CD14-positive monocyte (primary cell): Measurements from ENCODE around the gene RHO. TPM values are rescaled to one million over a fixed set of nuclear protein-coding genes. Genes with fewer than 3 reads are reported as not detected.
A peak's percentile ranks its signal among the peaks of the same experiment; 100 is the strongest.

ENCODE experiments used
- DNase-seq, 3 donors: peaks; one replicate each; pipeline ENCODE4 v3.0.0-alpha.2; 2011 to 2022
- H2AFZ ChIP-seq: 2 replicates; pipeline ENCODE4 v1.6.0; 2012; ENCODE audit warnings: mild to moderate bottlenecking, low read depth, low read length, inconsistent platforms; ENCODE audit not compliant: insufficient read depth, poor library complexity, severe bottlenecking
- H3K27ac ChIP-seq, 2 donors: 1 replicate in 1 of 2; 2 replicates in 1 of 2; pipeline ENCODE4 v1.5.1; 2012 to 2013; ENCODE audit warnings: low read length in 2 of 2, control low read depth in 1 of 2, inconsistent platforms in 1 of 2, low read depth in 1 of 2, mild to moderate bottlenecking in 1 of 2
- H3K27me3 ChIP-seq, 2 donors: one replicate each; pipeline versions ENCODE4 v1.6.0 to v1.6.1; 2011 to 2013; ENCODE audit warnings: low read length in 2 of 2; ENCODE audit not compliant: control insufficient read depth in 2 of 2, insufficient read depth in 2 of 2
- H3K36me3 ChIP-seq, 2 donors: replicated peaks in 1 of 2; 1 replicate in 1 of 2; 2 replicates in 1 of 2; pipeline versions ENCODE4 v1.5.1 to v1.6.1; 2012 to 2013; ENCODE audit warnings: low read length in 2 of 2, control low read depth in 1 of 2, inconsistent platforms in 1 of 2, mild to moderate bottlenecking in 1 of 2; ENCODE audit not compliant: insufficient read depth in 2 of 2, control insufficient read depth in 1 of 2
- H3K4me1 ChIP-seq, 2 donors: 1 replicate in 1 of 2; 2 replicates in 1 of 2; pipeline versions ENCODE4 v1.5.1 to v1.6.1; 2012 to 2013; ENCODE audit warnings: low read length in 2 of 2, control low read depth in 1 of 2, inconsistent platforms in 1 of 2, mild to moderate bottlenecking in 1 of 2, moderate library complexity in 1 of 2; ENCODE audit not compliant: insufficient read depth in 2 of 2, control insufficient read depth in 1 of 2
- H3K4me2 ChIP-seq: replicated peaks from 2 replicates; pipeline ENCODE3; 2012; ENCODE audit warnings: low read length, moderate library complexity, mild to moderate bottlenecking; ENCODE audit not compliant: poor library complexity, severe bottlenecking; ENCODE audit errors: extremely low read depth
- H3K4me3 ChIP-seq, 3 experiments: fragments of 200-600 bp in 1 of 3; sonication (generic) in 1 of 3; replicated peaks in 1 of 3; 1 replicate in 2 of 3; 2 replicates in 1 of 3; pipeline ENCODE4 v1.5.1; 2011 to 2013; ENCODE audit warnings: low read length in 3 of 3, mild to moderate bottlenecking in 3 of 3, control low read depth in 2 of 3, low read depth in 2 of 3, inconsistent platforms in 1 of 3, moderate library complexity in 1 of 3
- H3K79me2 ChIP-seq: 2 replicates; pipeline ENCODE4 v1.6.0; 2012; ENCODE audit warnings: mild to moderate bottlenecking, control low read depth, inconsistent platforms, low read length, moderate library complexity; ENCODE audit not compliant: insufficient read depth
- H3K9ac ChIP-seq: 2 replicates; pipeline ENCODE4 v1.6.0; 2017; ENCODE audit warnings: low read length, mild to moderate bottlenecking; ENCODE audit not compliant: insufficient read depth, poor library complexity, severe bottlenecking
- H3K9me3 ChIP-seq, 2 donors: replicated peaks in 1 of 2; 1 replicate in 1 of 2; 2 replicates in 1 of 2; pipeline versions ENCODE4 v1.5.1 to v1.6.1; 2012 to 2013; ENCODE audit warnings: low read length in 2 of 2, control low read depth in 1 of 2; ENCODE audit not compliant: control insufficient read depth in 1 of 2, insufficient read depth in 1 of 2
- H4K20me1 ChIP-seq: 2 replicates; pipeline ENCODE4 v1.6.0; 2012; ENCODE audit warnings: mild to moderate bottlenecking, low read length, control low read depth, moderate library complexity; ENCODE audit not compliant: insufficient read depth
- H3K27ac Mint-ChIP-seq, 7 donors: one replicate each; pipeline ENCODE4 v1.8.0; 2020; ENCODE audit warnings: mild to moderate bottlenecking in 7 of 7, mixed read lengths in 7 of 7, moderate library complexity in 6 of 7, inconsistent platforms in 2 of 7
- H3K27me3 Mint-ChIP-seq, 3 donors: one replicate each; pipeline ENCODE4 v1.8.0; 2021 to 2022; ENCODE audit warnings: low read depth in 3 of 3, mild to moderate bottlenecking in 3 of 3, mixed read lengths in 3 of 3, moderate library complexity in 3 of 3, inconsistent platforms in 1 of 3
- H3K36me3 Mint-ChIP-seq, 2 donors: one replicate each; pipeline ENCODE4 v1.8.0; 2020; ENCODE audit warnings: mixed read lengths in 2 of 2, inconsistent platforms in 1 of 2, mild to moderate bottlenecking in 1 of 2
- H3K4me1 Mint-ChIP-seq: one replicate; pipeline ENCODE4 v1.8.0; 2020; ENCODE audit warnings: mild to moderate bottlenecking, mixed read lengths
- H3K4me3 Mint-ChIP-seq, 2 donors: one replicate each; pipeline ENCODE4 v1.8.0; 2020; ENCODE audit warnings: mild to moderate bottlenecking in 2 of 2, mixed read lengths in 2 of 2, moderate library complexity in 1 of 2
- H3K9me3 Mint-ChIP-seq, 7 donors: one replicate each; pipeline ENCODE4 v1.8.0; 2020 to 2022; ENCODE audit warnings: mixed read lengths in 7 of 7, mild to moderate bottlenecking in 6 of 7, moderate library complexity in 6 of 7, inconsistent platforms in 2 of 7
- WGBS: methylation state at CpG from one replicate; pipeline ENCODE4 v1.1.5; 2013; ENCODE audit warnings: missing lambda C conversion rate; ENCODE audit not compliant: insufficient coverage; 5-methylcytosine and 5-hydroxymethylcytosine counted together
- intact Hi-C, 2 donors: fragments of 100-400 bp; cut with micrococcal nuclease; formaldehyde crosslinking; loops; one replicate each; pipeline versions ENCODE4 v1.15.0 to v1.15.1; 2023
- polyA plus RNA-seq, 3 donors: library from polyadenylated mRNA; depleted of rRNA in 1 of 3; unstranded in 2 of 3; stranded (reverse) in 1 of 3; fragments of 300-500 nt in 2 of 3; fragments of >200 nt in 1 of 3; fragmentation: Illumina TruSeq in 2 of 3; gene quantifications; 1 replicate in 2 of 3; 2 replicates in 1 of 3; pipeline ENCODE4 v1.2.3, GENCODE V29; 2012 to 2021
- TF ChIP-seq, protein P1 (sequence below): fragments of 200-600 bp; IDR thresholded peaks from one replicate; pipeline ENCODE4 v1.8.0; 2022; ENCODE audit warnings: antibody characterized with exemption, mild to moderate bottlenecking

Gene RHO
- polyA plus RNA-seq, 3 donors, result 0.03 TPM; not detected in 2

DNA sequence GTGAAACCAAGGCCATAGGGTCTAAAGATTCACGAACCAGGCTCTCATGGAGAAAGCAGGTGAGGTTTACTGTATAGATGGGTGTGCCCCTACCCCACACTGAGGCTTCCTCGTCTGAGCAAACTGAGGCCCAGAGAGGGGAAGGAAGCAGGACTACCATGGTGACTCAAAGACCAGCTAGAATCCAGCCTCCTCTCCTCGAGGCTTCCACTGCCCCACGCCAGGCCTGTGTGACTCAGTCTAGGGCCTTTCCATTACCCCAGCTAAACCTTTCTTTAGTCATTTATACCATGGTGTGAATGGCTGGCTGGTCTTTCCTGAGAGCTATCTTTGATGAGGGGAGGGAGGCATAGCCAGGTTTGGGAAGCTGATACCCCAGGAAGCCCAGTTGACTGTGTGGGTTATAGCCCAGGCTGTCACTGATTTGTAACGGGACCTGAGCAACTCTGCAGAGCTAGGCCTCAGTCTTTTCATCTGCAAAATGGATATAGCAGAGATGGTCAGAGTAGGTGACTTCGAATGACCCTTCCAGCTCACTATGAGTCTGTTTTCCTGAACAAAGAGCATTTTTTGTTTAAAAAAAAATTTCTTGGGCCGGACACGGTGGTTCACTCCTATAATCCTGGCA lies 3.0 kb upstream of the RHO start:
- Histone ChIP-seq H3K9ac (peak overlapping the region; percentile 82), H3K79me2 (no peaks in the 10 kb centered on the region), H3K27ac (peak overlapping the region; percentile 97 to 98), H3K4me1 (peaks cover 47 to 58% of the 10 kb centered on the region in 2 donors), H3K9me3 (no peaks in the 10 kb centered on the region), H4K20me1 (no peaks in the 10 kb centered on the region), H3K36me3 (no peaks in the 10 kb centered on the region), H2AFZ (no peak overlapping the region), H3K27me3 (no peaks in the 10 kb centered on the region), H3K4me2 (no peak overlapping the region), H3K4me3 (no peak overlapping the region)
- H3K4me1 Mint-ChIP-seq, result peaks cover 48% of the 10 kb centered on the region
- H3K36me3 Mint-ChIP-seq, result peaks cover 1 to 9% of the 10 kb centered on the region in 2 donors
- H3K27me3 Mint-ChIP-seq, result peaks cover 0 to 3% (median 2%) of the 10 kb centered on the region in 3 donors
- peak overlapping the region in 1 of 2 donors; percentile 35 for H3K4me3 Mint-ChIP-seq
- no peaks in the 10 kb centered on the region for H3K9me3 Mint-ChIP-seq
- TF ChIP-seq, protein P1, sequence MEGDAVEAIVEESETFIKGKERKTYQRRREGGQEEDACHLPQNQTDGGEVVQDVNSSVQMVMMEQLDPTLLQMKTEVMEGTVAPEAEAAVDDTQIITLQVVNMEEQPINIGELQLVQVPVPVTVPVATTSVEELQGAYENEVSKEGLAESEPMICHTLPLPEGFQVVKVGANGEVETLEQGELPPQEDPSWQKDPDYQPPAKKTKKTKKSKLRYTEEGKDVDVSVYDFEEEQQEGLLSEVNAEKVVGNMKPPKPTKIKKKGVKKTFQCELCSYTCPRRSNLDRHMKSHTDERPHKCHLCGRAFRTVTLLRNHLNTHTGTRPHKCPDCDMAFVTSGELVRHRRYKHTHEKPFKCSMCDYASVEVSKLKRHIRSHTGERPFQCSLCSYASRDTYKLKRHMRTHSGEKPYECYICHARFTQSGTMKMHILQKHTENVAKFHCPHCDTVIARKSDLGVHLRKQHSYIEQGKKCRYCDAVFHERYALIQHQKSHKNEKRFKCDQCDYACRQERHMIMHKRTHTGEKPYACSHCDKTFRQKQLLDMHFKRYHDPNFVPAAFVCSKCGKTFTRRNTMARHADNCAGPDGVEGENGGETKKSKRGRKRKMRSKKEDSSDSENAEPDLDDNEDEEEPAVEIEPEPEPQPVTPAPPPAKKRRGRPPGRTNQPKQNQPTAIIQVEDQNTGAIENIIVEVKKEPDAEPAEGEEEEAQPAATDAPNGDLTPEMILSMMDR, result no peak
- peak overlapping the region; percentile 96 to 99 (median 99) for H3K27ac Mint-ChIP-seq
- DNase-seq, result peak; percentile 92 to 98 (median 97)
- WGBS, result 87% methylated on average over 4 of the region's 8 CpGs
- intact Hi-C loops, result loop anchor here (5.0 kb wide), 4 partner anchors 33 to 92 kb away; partner anchors contain the start of gene PLXND1 (in 1 of the 2)

DNA sequence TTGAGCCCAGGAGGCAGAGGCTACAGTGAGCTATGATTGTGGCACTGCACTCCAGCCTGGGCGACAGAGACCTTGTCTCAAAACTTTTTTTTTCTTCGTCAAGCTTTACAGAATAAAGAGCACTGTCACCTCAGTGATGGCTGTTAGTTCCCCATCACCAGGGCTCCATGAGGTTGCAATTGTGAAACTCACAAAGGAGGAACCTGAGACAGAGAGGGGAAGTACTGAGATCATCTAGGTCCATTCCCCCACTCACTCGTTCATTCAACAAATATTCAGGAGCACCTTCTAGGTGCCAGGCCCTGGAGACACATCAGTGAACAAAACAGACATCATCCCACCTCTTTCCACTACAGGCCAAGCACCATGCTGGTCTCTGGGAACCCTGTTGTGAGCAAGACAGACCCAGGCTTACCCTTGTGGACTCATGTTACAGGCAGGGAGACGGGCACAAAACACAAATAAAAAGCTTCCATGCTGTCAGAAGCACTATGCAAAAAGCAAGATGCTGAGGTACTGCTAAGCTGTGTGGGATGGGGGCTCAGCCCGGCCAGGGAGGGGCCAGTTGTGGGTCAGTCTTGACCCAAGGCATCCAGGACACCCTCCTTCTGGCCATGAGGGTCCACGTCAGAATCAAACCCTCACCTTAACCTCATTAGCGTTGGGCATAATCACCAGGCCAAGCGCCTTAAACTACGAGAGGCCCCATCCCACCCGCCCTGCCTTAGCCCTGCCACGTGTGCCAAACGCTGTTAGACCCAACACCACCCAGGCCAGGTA lies 2.1 kb upstream of the RHO start:
- WGBS, result 30% methylated on average over 3 of the region's 12 CpGs

More for the DNA sequence above, 2.1 kb upstream of the RHO start:
- H3K4me1 ChIP-seq, result peaks cover 47 to 58% of the 10 kb centered on the region in 2 donors
- Mint-ChIP-seq H3K9me3 (no peaks in the 10 kb centered on the region), H3K36me3 (peaks cover 1 to 7% of the 10 kb centered on the region in 2 donors), H3K27ac (peak overlapping the region; percentile 96 to 99 (median 99)), H3K27me3 (peaks cover 0 to 6% (median 3%) of the 10 kb centered on the region in 3 donors), H3K4me1 (peaks cover 48% of the 10 kb centered on the region), H3K4me3 (peak overlapping the region in 1 of 2 donors; percentile 55)
- H3K27ac ChIP-seq, result peak overlapping the region; percentile 97 to 98
- peak overlapping the region; percentile 47 for H3K4me2 ChIP-seq
- no peaks in the 10 kb centered on the region for H3K79me2 ChIP-seq
- H4K20me1 ChIP-seq, result no peaks in the 10 kb centered on the region
- H2AFZ ChIP-seq, result peak overlapping the region; percentile 67
- H3K27me3 ChIP-seq, result no peaks in the 10 kb centered on the region
- intact Hi-C loops, result loop anchor here (5.0 kb wide), 4 partner anchors 34 to 91 kb away; partner anchors contain the start of gene PLXND1 (in 1 of the 2)
- no peaks in the 10 kb centered on the region for H3K9me3 ChIP-seq
- H3K36me3 ChIP-seq, result no peaks in the 10 kb centered on the region
- no peak overlapping the region for H3K4me3 ChIP-seq
- TF ChIP-seq, protein P1, result no peak
- peak overlapping the region; percentile 82 for H3K9ac ChIP-seq
- peak; percentile 94 to 97 (median 97) for DNase-seq
